H9 (cell line): Measurements from ENCODE around the gene TGFBR1. TPM values are rescaled to one million over a fixed set of nuclear protein-coding genes. Genes with fewer than 3 reads are reported as not detected.

Experiments
- DNase-seq: peaks from one replicate; pipeline ENCODE4 v3.0.0-alpha.2; 2017
- H2AFZ ChIP-seq: one replicate; pipeline ENCODE4 v1.6.1; 2013; ENCODE audit warnings: mild to moderate bottlenecking, low read length, control low read depth, moderate library complexity
- H2AK5ac ChIP-seq: 2 replicates; pipeline ENCODE4 v1.6.1; 2013; ENCODE audit warnings: low read length, control low read depth, mixed read lengths; ENCODE audit not compliant: insufficient read length
- H2BK120ac ChIP-seq: one replicate; pipeline ENCODE4 v1.6.1; 2013; ENCODE audit warnings: low read depth, mild to moderate bottlenecking, low read length, control low read depth, inconsistent platforms; ENCODE audit not compliant: poor library complexity, severe bottlenecking
- H2BK12ac ChIP-seq: 2 replicates; pipeline ENCODE4 v1.6.1; 2013; ENCODE audit warnings: low read length, control low read depth, mixed read lengths, low read depth; ENCODE audit not compliant: insufficient read length
- H2BK15ac ChIP-seq: 2 replicates; pipeline ENCODE4 v1.6.1; 2013; ENCODE audit warnings: low read depth, low read length, control low read depth
- H2BK20ac ChIP-seq: one replicate; pipeline ENCODE4 v1.6.1; 2013; ENCODE audit warnings: low read depth, mild to moderate bottlenecking, low read length, control low read depth, inconsistent platforms; ENCODE audit not compliant: poor library complexity, severe bottlenecking
- H2BK5ac ChIP-seq: 2 replicates; pipeline ENCODE4 v1.6.1; 2013; ENCODE audit warnings: low read length, control low read depth, mixed read lengths; ENCODE audit not compliant: insufficient read length
- H3K14ac ChIP-seq: 2 replicates; pipeline ENCODE4 v1.6.1; 2013; ENCODE audit warnings: low read length, control low read depth; ENCODE audit not compliant: insufficient read depth
- H3K18ac ChIP-seq: 2 replicates; pipeline ENCODE4 v1.6.1; 2013; ENCODE audit warnings: low read depth, mild to moderate bottlenecking, mixed read lengths, low read length, control low read depth; ENCODE audit not compliant: insufficient read length
- H3K23ac ChIP-seq: 2 replicates; pipeline ENCODE4 v1.6.1; 2013; ENCODE audit warnings: low read length, control low read depth, mixed read lengths, low read depth; ENCODE audit not compliant: insufficient read length
- H3K23me2 ChIP-seq: 2 replicates; pipeline ENCODE4 v1.6.1; 2013; ENCODE audit warnings: low read depth, mild to moderate bottlenecking, mixed read lengths, low read length, control low read depth; ENCODE audit not compliant: insufficient read length, poor library complexity, severe bottlenecking
- H3K27ac ChIP-seq: 2 replicates; pipeline ENCODE4 v1.5.1; 2013; ENCODE audit warnings: low read length, control low read depth, mixed read lengths, low read depth; ENCODE audit not compliant: insufficient read length
- H3K27me3 ChIP-seq: 2 replicates; pipeline ENCODE4 v1.6.1; 2013; ENCODE audit warnings: low read length, control low read depth, inconsistent platforms; ENCODE audit not compliant: insufficient read depth
- H3K4ac ChIP-seq: 2 replicates; pipeline ENCODE4 v1.6.1; 2013; ENCODE audit warnings: low read depth, mild to moderate bottlenecking, control low read depth, inconsistent platforms, low read length, moderate library complexity
- H3K4me1 ChIP-seq: 2 replicates; pipeline ENCODE4 v1.6.1; 2013; ENCODE audit warnings: low read length, control low read depth, inconsistent platforms; ENCODE audit not compliant: insufficient read depth
- H3K4me2 ChIP-seq: 2 replicates; pipeline ENCODE4 v1.6.1; 2013; ENCODE audit warnings: low read length, control low read depth, mixed read lengths; ENCODE audit not compliant: insufficient read length, insufficient read depth
- H3K56ac ChIP-seq: 2 replicates; pipeline ENCODE4 v1.6.1; 2013; ENCODE audit warnings: low read depth, mild to moderate bottlenecking, mixed read lengths, low read length, control low read depth; ENCODE audit not compliant: insufficient read length
- H3K79me1 ChIP-seq: 2 replicates; pipeline ENCODE4 v1.6.1; 2013; ENCODE audit warnings: low read depth, mild to moderate bottlenecking, moderate library complexity, low read length, control low read depth, inconsistent platforms; ENCODE audit not compliant: insufficient read depth, poor library complexity, severe bottlenecking
- H3K79me2 ChIP-seq: 2 replicates; pipeline ENCODE4 v1.6.1; 2013; ENCODE audit warnings: low read length, control low read depth, inconsistent platforms; ENCODE audit not compliant: insufficient read depth
- H3K9ac ChIP-seq: 2 replicates; pipeline ENCODE4 v1.6.1; 2013; ENCODE audit warnings: low read length, control low read depth, mixed read lengths; ENCODE audit not compliant: insufficient read length; ENCODE audit errors: extremely low read depth
- H3K9me3 ChIP-seq: one replicate; pipeline ENCODE4 v1.6.1; 2013; ENCODE audit warnings: low read depth, low read length, inconsistent platforms; ENCODE audit not compliant: control insufficient read depth
- H3T11ph ChIP-seq: one replicate; pipeline ENCODE4 v1.6.1; 2013; ENCODE audit warnings: mild to moderate bottlenecking, low read length, control low read depth, inconsistent platforms
- H4K20me1 ChIP-seq: one replicate; pipeline ENCODE4 v1.6.1; 2013; ENCODE audit not compliant: control insufficient read depth, insufficient read length, insufficient read depth
- H4K5ac ChIP-seq: 2 replicates; pipeline ENCODE4 v1.6.1; 2013; ENCODE audit warnings: low read depth, mild to moderate bottlenecking, mixed read lengths, low read length, control low read depth; ENCODE audit not compliant: insufficient read length
- H4K8ac ChIP-seq: replicated peaks from 2 replicates; pipeline ENCODE4 v1.6.1; 2013; ENCODE audit warnings: low read length, control low read depth, mixed read lengths, low read depth; ENCODE audit not compliant: insufficient read length
- H4K91ac ChIP-seq: 2 replicates; pipeline ENCODE4 v1.6.1; 2013; ENCODE audit warnings: low read depth, mild to moderate bottlenecking, moderate library complexity, mixed read lengths, low read length, control low read depth; ENCODE audit not compliant: insufficient read length
- H3K27ac Mint-ChIP-seq, 3 experiments: 2 replicates in 2 of 3; 3 replicates in 1 of 3; pipeline ENCODE4 v1.8.0; 2020 to 2021; ENCODE audit warnings: mixed read lengths in 3 of 3, mild to moderate bottlenecking in 1 of 3, moderate library complexity in 1 of 3
- H3K27me3 Mint-ChIP-seq: 2 replicates; pipeline ENCODE4 v1.8.0; 2021; ENCODE audit warnings: low read depth, mild to moderate bottlenecking, moderate library complexity, mixed read lengths
- H3K36me3 Mint-ChIP-seq, 3 experiments: 2 replicates in 2 of 3; 3 replicates in 1 of 3; pipeline ENCODE4 v1.8.0; 2020 to 2021; ENCODE audit warnings: low read depth in 3 of 3, mixed read lengths in 3 of 3; ENCODE audit not compliant: insufficient read depth in 1 of 3
- H3K4me1 Mint-ChIP-seq, 2 experiments: 2 replicates each; pipeline ENCODE4 v1.8.0; 2020; ENCODE audit warnings: mixed read lengths in 2 of 2
- H3K4me3 Mint-ChIP-seq, 2 experiments: 2 replicates in 1 of 2; 3 replicates in 1 of 2; pipeline ENCODE4 v1.8.0; 2020 to 2021; ENCODE audit warnings: mild to moderate bottlenecking in 2 of 2, mixed read lengths in 2 of 2, moderate library complexity in 1 of 2
- H3K9me3 Mint-ChIP-seq, 2 experiments: 2 replicates in 1 of 2; 3 replicates in 1 of 2; pipeline ENCODE4 v1.8.0; 2020; ENCODE audit warnings: mild to moderate bottlenecking in 2 of 2, mixed read lengths in 2 of 2, moderate library complexity in 1 of 2
- WGBS: extraction: QIAGEN DNeasy Blood & Tissue Kit; methylation state at CpG from one replicate; pipeline ENCODE4 v1.1.7; 2013; ENCODE audit warnings: missing lambda C conversion rate, low lambda C conversion rate, mixed read lengths; ENCODE audit not compliant: insufficient read length; ENCODE audit errors: extremely low coverage; 5-methylcytosine and 5-hydroxymethylcytosine counted together
- total RNA-seq: library from RNA; stranded (reverse); gene quantifications from 2 replicates; pipeline ENCODE4 v1.2.1, GENCODE V29; 2021
- TF ChIP-seq, protein P1 (sequence below): fragments of 200-600 bp; sonication (generic); conservative IDR thresholded peaks from 3 replicates; pipeline ENCODE4 v1.8.0; 2021; ENCODE audit warnings: antibody characterized with exemption, mild to moderate bottlenecking

TGFBR1 gene
- total RNA-seq, 1 experiment from 2014 or later, result 59.3 TPM

DNA sequence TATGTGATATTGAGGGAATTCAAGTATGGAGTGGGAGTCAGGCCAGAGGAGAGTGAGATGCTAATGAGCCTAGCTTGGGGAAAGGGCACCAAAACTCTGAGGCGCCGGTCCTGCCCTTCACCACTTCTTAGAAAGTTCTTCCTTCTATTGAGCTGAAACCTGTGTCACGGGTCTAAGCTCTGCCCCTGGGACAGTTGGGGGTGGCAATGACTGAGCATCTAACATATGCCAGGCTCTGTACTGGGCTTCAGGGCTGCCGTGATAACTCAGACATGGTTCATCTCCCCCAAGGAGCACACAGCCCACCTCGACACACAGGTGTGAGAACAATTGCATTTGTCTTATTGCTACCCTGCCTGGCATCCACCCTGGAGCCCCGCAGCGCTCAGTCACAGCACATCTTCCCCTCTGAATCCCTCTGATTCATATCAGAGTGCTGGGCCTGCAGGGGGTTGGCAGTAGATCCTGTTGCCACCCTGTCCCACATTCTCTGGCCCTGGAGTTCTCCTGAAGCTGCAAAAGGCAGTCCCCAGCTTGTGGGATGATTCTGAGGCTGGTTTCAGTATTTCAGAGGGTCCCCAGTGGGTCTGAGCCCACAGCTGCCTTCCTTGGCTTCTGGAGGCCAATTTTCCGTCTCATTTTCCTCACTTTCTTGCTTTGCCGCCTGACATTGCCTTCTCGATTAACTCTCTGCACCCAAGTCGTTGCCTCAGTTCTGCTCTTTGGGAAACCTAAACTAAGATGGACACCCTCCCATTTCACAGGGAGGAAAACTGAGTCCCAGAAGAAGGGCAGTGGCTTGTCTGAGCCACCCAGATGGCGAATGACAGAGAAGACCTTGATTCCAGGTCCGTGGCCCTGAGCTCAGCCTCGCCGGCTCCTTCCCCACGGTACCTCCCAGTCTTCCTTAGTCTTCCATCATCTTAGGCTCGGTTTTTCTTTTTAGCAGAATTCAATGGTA, 74.3 kb downstream of the TGFBR1 start:
- Histone ChIP-seq H2BK15ac (no peak overlapping the region), H3K9ac (no peak overlapping the region), H2BK12ac (no peak overlapping the region), H4K8ac (no peak overlapping the region), H3K4me2 (no peak overlapping the region), H3K4ac (no peak overlapping the region), H3K79me1 (no peaks in the 10 kb centered on the region), H4K5ac (no peak overlapping the region), H3K4me1 (no peaks in the 10 kb centered on the region; the same call in 1 of the 2 replicates), H3K56ac (no peak overlapping the region), H3K9me3 (no peaks in the 10 kb centered on the region), H2BK120ac (no peak overlapping the region), H2AK5ac (no peak overlapping the region), H4K20me1 (no peaks in the 10 kb centered on the region), H3K27me3 (no peaks in the 10 kb centered on the region), H4K91ac (no peak overlapping the region), H2BK20ac (no peak overlapping the region), H3K27ac (no peak overlapping the region), H3K79me2 (no peaks in the 10 kb centered on the region), H2BK5ac (no peak overlapping the region), H2AFZ (no peak overlapping the region), H3K23ac (no peak overlapping the region), H3K14ac (no peak overlapping the region), H3T11ph (no peak overlapping the region), H3K23me2 (no peaks in the 10 kb centered on the region), H3K18ac (no peak overlapping the region)
- no peak for DNase-seq
- Mint-ChIP-seq H3K27ac (no peak overlapping the region; a peak in 1 of 7 replicates), H3K4me3 (no peak overlapping the region), H3K36me3 (no peaks in the 10 kb centered on the region), H3K27me3 (peaks cover 3% of the 10 kb centered on the region), H3K9me3 (no peaks in the 10 kb centered on the region; a peak in 1 of 5 replicates), H3K4me1 (peaks cover 26 to 33% of the 10 kb centered on the region in 2 experiments)
- TF ChIP-seq, protein P1, sequence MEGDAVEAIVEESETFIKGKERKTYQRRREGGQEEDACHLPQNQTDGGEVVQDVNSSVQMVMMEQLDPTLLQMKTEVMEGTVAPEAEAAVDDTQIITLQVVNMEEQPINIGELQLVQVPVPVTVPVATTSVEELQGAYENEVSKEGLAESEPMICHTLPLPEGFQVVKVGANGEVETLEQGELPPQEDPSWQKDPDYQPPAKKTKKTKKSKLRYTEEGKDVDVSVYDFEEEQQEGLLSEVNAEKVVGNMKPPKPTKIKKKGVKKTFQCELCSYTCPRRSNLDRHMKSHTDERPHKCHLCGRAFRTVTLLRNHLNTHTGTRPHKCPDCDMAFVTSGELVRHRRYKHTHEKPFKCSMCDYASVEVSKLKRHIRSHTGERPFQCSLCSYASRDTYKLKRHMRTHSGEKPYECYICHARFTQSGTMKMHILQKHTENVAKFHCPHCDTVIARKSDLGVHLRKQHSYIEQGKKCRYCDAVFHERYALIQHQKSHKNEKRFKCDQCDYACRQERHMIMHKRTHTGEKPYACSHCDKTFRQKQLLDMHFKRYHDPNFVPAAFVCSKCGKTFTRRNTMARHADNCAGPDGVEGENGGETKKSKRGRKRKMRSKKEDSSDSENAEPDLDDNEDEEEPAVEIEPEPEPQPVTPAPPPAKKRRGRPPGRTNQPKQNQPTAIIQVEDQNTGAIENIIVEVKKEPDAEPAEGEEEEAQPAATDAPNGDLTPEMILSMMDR, result no peak
- no CpG with 5 or more reads among the region's 17 CpGs for WGBS
